Activated naive CD8-positive, alpha-beta T cell treated with anti-CD3 and anti-CD28 coated beads, Interleukin-2, amount 50 U/mL, for 16 hours (primary cell): ENCODE data around the gene SMIM45.
"Not testable (repeated sequence)": the region's sequence is repeated elsewhere in the genome, so short reads cannot be mapped to it uniquely, and the experiment has no call there.

Experiments
- DNase-seq: peaks from one replicate; pipeline ENCODE4 v3.0.0-alpha.2; 2020; ENCODE audit warnings: low read depth, low spot score

The SMIM45 gene

DNA sequence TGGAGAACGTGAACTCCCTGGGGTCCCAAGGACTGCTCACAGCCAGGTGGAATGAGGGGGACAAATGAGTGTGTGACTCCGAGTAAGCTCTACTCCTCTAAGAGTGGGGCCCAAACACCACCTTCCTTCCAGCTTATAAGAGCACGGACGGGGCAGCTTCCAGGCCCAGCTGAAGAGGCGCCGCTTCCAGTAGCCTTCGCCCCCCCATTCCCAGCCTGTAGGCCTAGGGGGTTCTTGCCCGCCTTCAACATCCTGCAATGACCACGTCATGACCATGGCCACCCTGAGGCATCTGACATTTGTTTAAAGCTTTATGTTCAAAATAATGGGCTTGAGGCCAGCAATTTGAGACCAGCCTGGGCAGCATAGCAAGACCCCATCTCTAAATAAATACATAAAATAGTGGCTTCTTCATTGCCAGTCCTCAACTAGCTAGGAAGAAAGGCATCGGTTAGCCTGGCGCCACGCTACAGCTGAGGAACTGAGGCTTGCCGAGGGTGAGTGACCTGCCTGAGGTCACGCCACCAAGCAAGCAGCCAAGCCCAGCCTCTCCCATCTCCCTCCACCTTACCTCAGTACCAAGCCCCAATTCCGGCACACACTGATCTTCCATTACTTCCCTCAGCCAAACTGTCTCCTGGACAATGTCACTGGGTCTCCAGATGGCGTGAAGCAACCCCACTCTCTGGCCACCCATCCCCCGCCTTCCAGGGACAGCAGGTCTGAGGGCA, 17.5 kb upstream of the SMIM45 start:
- no peak for DNase-seq

GRCh38 chr22:41935015-41935351, 17.0 kb upstream of the SMIM45 start:
- DNase-seq, result no peak

GRCh38 chr22:41935509-41935908, 16.4 kb upstream of the SMIM45 start:
- no peak for DNase-seq

DNA sequence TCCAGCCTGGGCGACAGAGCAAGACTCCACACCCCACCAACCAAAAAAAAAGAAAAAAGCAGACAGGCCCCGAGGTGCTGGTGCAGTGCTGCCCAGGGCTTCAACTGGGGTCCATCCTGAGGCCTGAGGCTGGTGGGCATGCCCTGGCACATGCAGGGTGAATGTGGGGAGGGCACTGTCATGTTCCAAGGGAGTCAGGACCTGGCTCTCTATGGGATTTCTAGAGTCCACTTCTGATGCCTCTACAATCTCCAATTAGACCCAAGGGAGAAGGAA, 15.1 kb upstream of the SMIM45 start:
- DNase-seq, result no peak

GRCh38 chr22:41939981-41940831, 11.7 kb upstream of the SMIM45 start:
- DNase-seq, result peak; percentile 69

DNA sequence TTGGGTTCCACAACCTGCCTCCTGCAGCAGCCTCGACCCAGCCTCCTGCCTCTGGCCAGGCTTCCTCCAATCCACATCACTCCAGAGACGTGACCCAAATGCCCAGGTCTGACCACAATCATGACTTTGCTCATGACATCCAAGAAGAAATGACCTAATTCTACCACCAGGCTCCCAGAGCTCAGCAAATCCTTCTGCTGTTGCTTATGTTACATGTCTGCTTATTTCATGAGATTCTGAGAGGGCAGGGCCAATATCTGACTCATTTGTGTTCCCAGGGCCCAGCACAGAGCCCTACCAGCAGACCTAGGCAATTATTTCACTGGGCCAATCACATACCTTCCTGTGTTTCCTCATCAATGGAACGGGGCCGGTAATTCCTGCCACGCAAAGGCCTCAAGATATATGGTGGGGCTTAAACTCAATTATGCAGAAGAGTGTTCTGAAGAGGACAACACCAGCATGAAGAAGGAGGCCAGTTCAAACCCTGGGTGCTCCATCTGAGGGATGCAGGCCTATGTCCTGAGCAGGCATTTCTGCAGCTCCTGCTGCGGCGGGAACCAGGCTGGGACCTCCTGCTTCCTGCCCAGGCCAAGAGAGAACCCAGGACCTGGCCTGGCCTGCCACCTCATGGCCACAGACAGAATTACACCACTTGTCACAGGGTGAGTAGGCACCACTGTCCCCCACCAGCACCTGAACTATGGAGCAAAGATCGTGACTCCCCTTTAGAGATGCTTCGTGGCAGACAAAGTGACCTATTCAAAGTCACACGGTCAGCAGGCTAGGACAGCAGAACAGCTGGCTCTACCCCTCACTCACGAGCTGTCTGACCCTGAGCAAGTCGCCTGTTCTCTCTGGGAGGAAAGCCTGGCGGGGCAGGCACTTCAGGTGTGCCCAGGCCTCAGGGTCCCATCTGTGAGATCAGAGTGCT, 10.9 kb upstream of the SMIM45 start:
- peak; percentile 70 for DNase-seq

DNA sequence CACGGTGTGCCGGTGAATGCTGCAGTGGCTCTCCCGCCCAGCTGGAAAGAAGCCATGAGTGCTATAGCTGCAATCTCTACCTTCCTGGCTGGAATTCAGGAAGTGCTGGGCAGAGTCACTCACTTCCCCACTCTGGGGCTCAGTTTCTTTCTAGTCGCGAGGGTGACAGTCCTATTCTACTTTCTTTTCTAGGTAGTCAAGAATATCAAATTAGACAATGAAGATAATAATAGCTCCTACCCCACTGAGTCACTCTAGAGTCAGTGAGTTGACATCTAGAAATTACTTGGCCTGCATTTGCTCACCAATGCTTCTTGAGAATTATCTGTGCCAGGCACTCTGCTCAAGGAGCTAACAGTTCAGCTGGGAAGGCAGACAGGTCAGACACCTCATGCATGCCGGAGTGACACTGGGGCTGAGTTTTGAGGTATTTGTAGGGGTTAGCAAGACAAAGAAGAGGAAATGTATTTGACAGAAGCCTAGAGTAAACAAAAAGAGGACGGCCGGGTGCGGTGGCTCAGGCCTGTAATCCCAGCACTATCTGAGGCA, 8.2 kb upstream of the SMIM45 start:
- DNase-seq, result no peak

DNA sequence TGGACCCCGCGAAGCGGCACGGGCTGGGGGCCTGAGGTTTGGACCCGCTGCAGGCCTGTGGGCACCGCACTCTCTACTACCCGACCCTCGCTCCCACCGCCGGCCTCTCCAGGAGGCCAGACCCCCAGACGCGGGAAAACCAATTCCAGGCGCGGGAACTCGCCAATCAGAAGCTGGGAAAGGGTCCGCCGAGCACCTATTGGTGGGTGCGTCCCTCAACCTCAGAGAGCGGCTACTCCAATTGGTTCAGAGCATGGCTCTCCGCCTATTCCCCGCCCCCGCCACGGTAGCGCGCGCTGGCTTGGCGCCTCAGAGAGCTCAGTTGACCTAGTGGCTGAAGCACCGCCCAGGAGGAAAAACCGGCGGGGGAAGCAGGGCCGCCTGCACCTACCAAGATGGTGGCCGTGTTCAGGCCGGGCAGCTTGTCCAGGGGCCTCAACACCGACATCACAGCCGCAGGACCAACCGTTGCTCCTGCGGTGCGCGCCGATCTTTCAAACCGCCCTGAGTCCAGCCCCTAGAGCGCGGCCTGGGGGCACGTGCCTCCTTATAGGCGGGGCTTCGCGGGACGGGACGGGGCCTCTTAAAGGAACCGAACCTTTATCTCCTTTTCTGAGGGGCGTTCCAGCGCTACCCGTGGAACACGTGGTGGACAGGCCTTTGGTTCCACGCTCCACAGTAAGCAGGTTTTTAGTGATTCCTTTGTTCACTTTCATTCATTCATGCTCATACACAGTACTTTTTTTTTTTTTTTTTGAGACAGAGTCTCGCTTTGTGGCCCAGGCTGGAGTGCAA, 5.1 kb upstream of the SMIM45 start, which contains the start of gene CENPM:
Gene CENPM, minus strand, starts transcription at position 524 of the 795 bp plus-strand sequence. Its CDS starts 76 bp downstream, at position 448.
- peak; percentile 79 for DNase-seq

- no peak for DNase-seq
Measured at GRCh38 chr22:41947424-41948080, 4.4 kb upstream of the SMIM45 start.

DNA sequence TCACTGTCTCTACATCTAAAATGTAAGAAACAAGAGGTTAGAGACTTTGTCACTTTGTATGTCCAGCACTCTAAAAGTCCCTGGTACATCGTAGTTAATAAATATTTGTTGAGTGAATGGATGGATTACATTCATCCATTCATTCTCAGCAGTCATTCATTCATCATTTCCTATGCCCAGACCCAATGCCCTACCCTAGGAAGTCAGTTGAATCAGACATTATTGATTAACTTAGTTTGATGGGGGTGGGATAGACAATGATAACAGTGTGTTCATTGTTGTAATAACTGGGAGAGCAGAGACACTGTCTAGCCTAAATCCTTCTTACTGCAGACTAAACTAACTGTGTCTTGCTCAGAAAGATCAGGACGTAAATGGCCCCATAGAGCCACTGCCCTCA, 3.8 kb upstream of the SMIM45 start:
- no peak for DNase-seq

GRCh38 chr22:41948928-41949296, 3.0 kb upstream of the SMIM45 start:
- not testable (repeated sequence) for DNase-seq

DNA sequence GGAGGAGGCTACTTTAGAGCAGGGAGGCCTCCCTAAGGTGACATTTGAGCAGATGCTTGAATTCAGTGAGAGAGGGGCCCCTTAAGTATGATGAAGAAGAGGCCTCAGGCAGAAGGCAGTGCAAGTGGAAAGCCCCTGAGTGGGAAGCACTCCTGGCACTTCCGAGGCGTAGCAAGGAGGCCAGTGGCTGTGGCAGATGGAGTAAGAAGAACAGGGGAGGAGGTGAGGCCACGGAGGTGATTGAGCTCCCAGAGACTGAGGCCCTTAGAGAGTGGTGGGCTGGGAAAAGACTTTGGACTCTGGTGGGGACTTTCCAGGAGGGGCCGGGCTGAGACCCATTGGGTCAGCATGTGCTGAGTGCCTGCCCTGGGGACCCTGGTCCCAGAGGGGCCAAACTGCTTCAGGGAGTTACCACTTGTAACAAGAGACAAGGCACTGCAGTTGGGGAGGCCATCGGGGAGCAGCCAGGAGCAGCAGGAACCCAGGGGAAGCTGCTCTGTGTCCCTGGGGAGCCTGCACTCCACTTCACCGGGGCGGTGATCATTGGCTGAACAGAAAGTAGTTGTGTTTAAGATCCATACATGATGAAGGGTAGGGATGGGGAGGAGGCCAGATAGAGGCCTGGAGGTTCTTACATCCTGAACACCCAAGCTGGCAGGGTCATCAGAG, 2.5 kb upstream of the SMIM45 start:
- no peak for DNase-seq

GRCh38 chr22:41952713-41953112, 763 bp downstream of the SMIM45 start:
- no peak for DNase-seq

GRCh38 chr22:41957941-41958556, 6.1 kb downstream of the SMIM45 start:
- no peak for DNase-seq

DNA sequence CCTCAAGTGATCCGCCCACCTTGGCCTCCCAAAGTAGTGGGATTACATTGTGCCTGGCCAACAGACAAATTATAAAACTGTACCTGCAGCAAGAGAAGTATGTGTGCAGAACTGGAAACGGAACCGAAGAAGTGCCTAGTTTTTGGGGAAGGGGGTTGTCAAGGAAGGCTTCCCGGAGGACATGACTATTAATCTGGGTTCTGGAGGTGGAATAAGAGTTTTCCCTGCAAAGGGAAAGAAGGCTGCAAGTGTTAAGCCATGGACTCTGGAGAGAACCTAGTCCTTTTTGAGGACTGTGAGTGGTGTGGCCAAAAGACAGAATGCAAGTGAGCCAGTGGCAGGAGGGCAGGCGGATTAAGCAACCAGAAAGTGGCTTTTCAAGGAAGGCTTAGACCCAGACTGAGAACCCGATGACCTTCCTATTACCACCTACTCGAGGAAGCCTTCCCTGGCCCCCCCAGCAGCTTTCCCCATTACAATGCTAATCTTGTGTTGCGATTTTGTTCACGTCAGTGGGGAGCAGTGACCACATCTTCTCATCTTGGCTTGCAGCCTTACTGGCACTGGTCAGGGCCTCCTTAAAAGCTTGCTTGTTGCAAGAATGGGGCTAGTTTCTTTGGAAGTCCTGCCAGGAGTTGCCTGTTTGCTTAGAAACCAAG, 11.6 kb downstream of the SMIM45 start:
- DNase-seq, result no peak

DNA sequence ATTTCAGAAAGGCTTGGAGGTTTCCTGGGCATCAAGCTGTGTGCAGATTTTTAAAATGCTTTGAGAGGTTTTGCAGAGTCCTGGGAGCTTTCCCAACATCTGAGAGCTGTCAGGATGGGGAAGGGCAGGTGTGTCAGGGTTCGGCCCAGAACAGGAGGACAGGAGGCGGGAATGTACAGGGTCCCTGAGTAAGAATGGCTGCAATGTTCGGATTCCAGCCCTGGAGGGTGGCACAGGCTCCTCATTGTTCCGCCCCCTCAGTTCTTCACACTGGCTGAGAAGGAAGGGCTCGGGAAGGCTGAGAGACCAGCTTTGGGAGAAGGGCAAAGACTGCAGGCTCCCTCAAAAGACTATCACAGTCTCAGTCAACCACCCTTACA, 12.2 kb downstream of the SMIM45 start:
- DNase-seq, result no peak

GRCh38 chr22:41966225-41966606, 14.3 kb downstream of the SMIM45 start:
- DNase-seq, result no peak

DNA sequence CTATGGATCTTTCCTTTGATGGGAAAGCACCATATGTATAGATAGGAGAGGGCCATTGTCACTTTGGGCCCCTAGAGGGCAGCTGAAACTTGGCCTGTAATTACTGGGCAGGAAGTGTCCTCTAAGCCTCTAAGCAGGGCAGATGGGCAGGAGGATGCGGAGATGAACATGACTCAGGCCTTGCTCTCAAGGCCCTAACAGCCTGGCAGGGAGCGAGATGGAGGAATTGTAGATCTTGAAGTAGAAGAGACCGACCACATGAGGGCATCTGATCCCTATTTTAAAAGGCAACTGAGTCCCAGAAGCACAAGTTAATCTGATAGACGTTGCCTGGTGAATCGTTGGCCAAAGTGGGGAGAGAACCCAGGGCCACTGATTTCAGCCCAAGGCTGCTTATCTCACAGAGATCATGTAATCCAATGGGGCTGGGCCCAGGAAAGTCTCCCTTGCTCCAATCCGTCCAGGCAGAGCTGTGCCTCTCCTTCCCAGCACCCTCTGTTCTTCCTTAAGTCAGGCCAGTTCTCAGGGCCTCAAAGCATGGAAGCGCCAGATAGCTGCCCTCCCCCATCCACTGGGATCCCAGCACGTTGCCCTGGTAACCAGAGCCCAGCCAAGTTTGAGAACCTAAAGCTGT, 14.8 kb downstream of the SMIM45 start:
- DNase-seq, result no peak

GRCh38 chr22:41968601-41969000, 16.7 kb downstream of the SMIM45 start:
- no peak for DNase-seq
